Measurements from ENCODE around the gene LAMA5. TPM values are rescaled to one million over a fixed set of nuclear protein-coding genes. Genes with fewer than 3 reads are reported as not detected.
A peak's percentile ranks its signal among the peaks of the same experiment; 100 is the strongest.

LAMA5 gene
- total and polyA plus RNA-seq, 7 donors = 1.8 to 409 (median 56.5) TPM

DNA sequence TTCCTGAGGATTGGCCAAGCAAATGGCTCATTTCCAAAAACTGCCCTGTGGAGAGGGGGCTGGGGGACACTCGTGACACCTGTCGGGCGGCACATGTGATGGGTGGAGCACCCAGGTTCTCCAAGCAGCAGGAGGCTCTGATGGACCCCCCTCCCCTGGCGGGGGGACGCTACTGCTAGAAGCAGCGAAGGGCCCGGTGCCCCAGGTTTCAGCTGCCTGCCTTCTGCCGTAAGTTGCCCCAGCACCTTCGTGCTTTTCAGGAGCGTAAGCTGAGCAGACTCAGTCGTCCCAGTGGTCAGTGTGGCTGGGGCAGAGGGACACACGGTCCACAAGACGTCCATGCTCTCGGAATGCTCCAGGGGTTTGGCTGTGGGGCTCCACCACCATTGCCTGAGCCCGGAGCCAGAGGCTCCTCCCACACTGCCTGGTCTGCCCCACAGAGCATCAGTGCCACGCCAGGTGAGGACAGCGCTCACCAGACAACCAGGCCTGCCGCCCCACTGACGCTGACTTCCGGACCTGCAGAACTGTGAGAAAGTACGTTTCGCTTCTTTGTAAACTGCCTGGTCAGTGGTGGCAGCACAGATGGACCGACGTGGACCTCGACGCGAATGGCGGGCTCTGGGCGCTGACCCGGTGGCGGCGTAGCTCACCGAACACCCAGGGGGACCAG, 68.4 kb downstream of the LAMA5 start:
- Histone ChIP-seq H3K9me3 (no peaks in the 10 kb centered on the region), H3K4me1 (peaks cover 0 to 10% (median 6%) of the 10 kb centered on the region in 4 donors), H3K27ac (no peak overlapping the region), H3K27me3 (no peaks in the 10 kb centered on the region), H3K36me3 (peaks cover 3 to 27% (median 15%) of the 10 kb centered on the region in 4 donors), H3K4me3 (no peak overlapping the region)
- TF ChIP-seq POLR2A (IDR thresholded peaks at IDR 0.05) = no peak
- intact Hi-C loops (cut with DNase I) = no loop called here
- peak; percentile 65 for DNase-seq
- 93 to 94% methylated on average over 33 of the region's 33 CpGs for WGBS, 2 donors

DNA sequence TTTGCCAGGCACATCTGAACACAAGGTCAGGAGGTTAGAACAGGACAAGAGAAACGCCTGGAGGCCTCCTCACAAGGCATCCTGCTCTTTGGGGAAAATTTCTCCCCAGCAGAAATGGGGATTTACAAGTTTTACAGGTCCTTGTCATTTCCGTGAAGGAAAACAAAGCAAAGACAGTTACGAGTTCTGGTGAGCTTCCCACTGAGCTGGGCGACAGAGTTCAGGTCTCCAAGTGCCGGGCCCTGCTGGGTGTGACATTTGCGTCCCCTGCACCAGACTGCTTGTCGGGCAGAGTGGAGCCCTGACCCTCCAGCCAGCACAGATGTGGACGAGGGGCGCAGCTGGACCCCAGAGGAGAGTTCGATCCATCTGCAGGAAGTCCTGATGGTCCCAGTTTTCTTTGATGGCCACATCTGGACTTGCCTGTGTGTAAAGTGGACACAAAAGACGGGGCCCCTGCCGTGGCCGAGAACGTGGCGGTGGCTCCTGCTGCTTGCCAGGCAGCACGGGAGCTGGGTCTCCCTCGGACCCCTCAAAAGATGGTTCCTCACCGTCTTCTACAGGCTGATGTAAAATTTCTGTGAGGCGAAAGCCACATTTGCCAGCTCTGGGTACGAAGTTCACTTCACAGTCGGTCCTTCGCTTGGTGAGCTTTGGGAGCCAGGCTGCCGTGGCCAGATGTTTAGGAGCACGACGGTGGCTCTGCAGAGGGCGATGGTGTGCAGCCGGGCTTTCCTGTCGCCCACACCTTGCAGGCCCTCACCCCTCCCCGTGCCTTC, 69.5 kb downstream of the LAMA5 start:
- TF ChIP-seq POLR2A (IDR thresholded peaks at IDR 0.05) (no peak), EP300 (IDR thresholded peaks at IDR 0.05) (no peak), POLR2AphosphoS5 (IDR thresholded peaks at IDR 0.05) (no peak)
- TF ChIP-seq, protein P1, sequence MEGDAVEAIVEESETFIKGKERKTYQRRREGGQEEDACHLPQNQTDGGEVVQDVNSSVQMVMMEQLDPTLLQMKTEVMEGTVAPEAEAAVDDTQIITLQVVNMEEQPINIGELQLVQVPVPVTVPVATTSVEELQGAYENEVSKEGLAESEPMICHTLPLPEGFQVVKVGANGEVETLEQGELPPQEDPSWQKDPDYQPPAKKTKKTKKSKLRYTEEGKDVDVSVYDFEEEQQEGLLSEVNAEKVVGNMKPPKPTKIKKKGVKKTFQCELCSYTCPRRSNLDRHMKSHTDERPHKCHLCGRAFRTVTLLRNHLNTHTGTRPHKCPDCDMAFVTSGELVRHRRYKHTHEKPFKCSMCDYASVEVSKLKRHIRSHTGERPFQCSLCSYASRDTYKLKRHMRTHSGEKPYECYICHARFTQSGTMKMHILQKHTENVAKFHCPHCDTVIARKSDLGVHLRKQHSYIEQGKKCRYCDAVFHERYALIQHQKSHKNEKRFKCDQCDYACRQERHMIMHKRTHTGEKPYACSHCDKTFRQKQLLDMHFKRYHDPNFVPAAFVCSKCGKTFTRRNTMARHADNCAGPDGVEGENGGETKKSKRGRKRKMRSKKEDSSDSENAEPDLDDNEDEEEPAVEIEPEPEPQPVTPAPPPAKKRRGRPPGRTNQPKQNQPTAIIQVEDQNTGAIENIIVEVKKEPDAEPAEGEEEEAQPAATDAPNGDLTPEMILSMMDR (IDR thresholded peaks at IDR 0.05) = no peak
- Histone ChIP-seq H3K27me3 (no peaks in the 10 kb centered on the region), H3K9me3 (no peaks in the 10 kb centered on the region), H3K4me3 (no peak overlapping the region), H3K4me1 (peaks cover 0 to 5% (median 3%) of the 10 kb centered on the region in 4 donors), H3K36me3 (peaks cover 3 to 38% (median 16%) of the 10 kb centered on the region in 4 donors), H3K27ac (no peak overlapping the region)
- WGBS, 2 donors = 80 to 89% methylated on average over 29 of the region's 29 CpGs
- no peak for DNase-seq
- intact Hi-C loops (cut with DNase I) = no loop called here

DNA sequence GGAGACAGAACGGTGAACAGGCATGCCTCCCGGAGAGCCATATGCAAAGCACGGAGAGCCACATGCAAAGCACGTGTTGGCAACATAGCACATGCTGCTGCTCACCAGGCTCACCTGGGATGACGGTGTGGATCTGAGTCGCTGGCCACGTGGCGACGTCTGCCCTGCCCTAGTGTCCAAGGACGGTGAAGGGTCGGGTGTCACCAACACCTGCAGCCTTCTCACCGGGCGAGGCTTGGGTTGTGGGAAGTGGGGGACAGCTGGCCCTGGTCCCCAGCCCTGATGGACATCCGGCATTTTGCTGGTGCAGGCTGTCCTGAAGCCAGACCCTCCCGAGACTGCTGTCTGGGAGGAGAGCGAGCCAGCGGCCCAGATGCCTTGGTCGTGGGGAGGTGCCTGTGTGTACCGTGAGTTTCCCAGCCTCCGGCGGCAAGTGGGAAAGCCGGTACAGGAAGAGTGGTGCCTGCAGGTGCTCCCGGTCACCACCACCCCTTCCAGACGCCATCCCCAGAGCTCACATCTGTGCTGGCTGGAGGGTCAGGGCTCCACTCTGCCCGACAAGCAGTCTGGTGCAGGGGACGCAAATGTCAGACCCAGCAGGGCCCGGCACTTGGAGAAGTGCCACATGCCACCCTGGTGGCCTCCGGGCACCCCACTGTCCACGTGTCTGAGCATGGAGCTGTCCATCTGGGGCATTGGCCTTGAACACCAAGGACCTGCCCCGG, 70.2 kb downstream of the LAMA5 start:
- 87 to 92% methylated on average over 30 of the region's 30 CpGs for WGBS, 2 donors
- peaks cover 0 to under 1% (median 0%) of the 10 kb centered on the region in 4 donors for H3K4me1 ChIP-seq
- H3K27me3 ChIP-seq = no peaks in the 10 kb centered on the region
- no peaks in the 10 kb centered on the region for H3K9me3 ChIP-seq
- H3K4me3 ChIP-seq = no peak overlapping the region
- TF ChIP-seq EP300 (IDR thresholded peaks at IDR 0.05) (no peak), POLR2AphosphoS5 (IDR thresholded peaks at IDR 0.05) (no peak), POLR2A (IDR thresholded peaks at IDR 0.05) (no peak)
- TF ChIP-seq, protein P1 (IDR thresholded peaks at IDR 0.05) = no peak
- H3K36me3 ChIP-seq = peaks cover 3 to 44% (median 21%) of the 10 kb centered on the region in 4 donors
- DNase-seq = no peak
- H3K27ac ChIP-seq = no peak overlapping the region
- intact Hi-C loops (cut with DNase I) = no loop called here

DNA sequence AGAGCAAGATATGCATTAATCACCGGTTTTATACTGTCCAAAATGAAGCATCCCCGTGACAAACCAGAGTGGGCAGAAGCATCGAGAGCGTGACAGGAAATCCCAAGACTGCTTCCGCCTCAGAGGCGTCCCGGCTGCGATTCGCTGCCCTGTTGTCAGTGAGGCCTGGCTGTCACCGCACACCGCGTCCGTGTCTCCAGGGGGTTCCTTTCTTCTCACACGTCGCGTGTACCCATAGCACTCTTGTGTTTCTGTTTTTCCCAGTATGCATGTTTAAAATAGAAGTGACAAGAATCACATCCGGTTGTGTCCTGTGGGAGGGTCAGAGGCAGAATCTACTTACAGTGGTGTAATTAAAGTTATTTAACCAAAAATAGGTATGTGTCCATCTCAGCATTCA, 72.6 kb downstream of the LAMA5 start:
- Histone ChIP-seq H3K4me1 (no peaks in the 10 kb centered on the region), H3K27ac (no peak overlapping the region), H3K4me3 (no peak overlapping the region), H3K27me3 (no peaks in the 10 kb centered on the region), H3K9me3 (no peaks in the 10 kb centered on the region), H3K36me3 (peaks cover 9 to 66% (median 38%) of the 10 kb centered on the region in 4 donors)
- intact Hi-C loops (cut with DNase I) = no loop called here
- TF ChIP-seq POLR2A (IDR thresholded peaks at IDR 0.05) (no peak), EP300 (IDR thresholded peaks at IDR 0.05) (no peak), POLR2AphosphoS5 (IDR thresholded peaks at IDR 0.05) (no peak)
- TF ChIP-seq, protein P1 (IDR thresholded peaks at IDR 0.05) = no peak
- DNase-seq = no peak
- 93 to 95% methylated on average over 17 of the region's 17 CpGs for WGBS, 2 donors

DNA sequence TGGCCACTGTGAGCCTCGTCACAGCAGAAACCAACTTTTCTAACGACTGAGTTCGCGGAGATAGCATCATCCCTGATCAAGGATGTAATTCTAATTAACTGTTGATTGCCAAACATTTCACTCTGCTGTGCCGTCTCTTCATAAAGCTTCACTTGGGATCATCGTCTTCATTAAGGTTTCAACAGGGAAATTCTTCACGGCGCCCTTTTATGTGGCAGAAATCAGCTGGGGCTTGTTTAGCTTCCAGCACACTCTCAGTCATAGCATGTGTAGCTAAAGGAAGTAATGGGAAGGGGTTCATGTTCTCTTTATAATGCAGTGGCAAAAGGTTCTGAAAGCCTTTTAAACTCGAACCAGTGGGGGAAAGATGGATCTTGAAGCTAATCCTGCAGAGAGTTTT, 73.2 kb downstream of the LAMA5 start:
- WGBS, 2 donors = 90 to 91% methylated on average over 9 of the region's 9 CpGs
- Histone ChIP-seq H3K9me3 (no peaks in the 10 kb centered on the region), H3K4me1 (no peaks in the 10 kb centered on the region), H3K36me3 (peaks cover 9 to 71% (median 43%) of the 10 kb centered on the region in 4 donors), H3K27ac (no peak overlapping the region), H3K4me3 (no peak overlapping the region), H3K27me3 (no peaks in the 10 kb centered on the region)
- no peak for DNase-seq
- TF ChIP-seq POLR2AphosphoS5 (IDR thresholded peaks at IDR 0.05) = no peak
- intact Hi-C loops (cut with DNase I) = no loop called here

Measured in sigmoid colon (tissue), 7 donors.